WI38 (cell line): ENCODE results near the gene RASSF7.

Experiments
- H3K4me3 ChIP-seq: 2 replicates; pipeline ENCODE4 v1.5.1; 2011; ENCODE audit warnings: low read depth, mild to moderate bottlenecking, control low read depth, low read length
- CTCF ChIP-seq: IDR thresholded peaks from 2 replicates; pipeline ENCODE4 v1.5.1; 2012; ENCODE audit warnings: low read depth, mild to moderate bottlenecking, control low read depth, low read length

RASSF7 gene

DNA sequence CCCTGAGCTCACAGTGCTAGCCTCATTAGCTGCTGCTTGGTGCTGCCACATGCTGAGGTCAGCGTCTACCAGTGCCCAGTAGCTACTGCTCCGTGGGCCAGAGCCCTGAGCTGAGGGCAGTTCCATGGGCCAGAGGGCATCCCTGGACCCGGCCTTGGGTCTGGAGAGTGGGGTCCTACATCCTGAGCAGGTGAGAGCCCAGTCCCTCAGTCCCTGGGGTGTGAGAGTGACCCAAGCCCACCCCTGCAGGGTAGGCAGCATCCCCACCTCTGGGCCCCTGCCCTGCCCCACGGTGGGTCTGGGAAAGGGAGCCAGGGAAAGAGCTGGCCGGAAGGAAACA is 10.1 kb upstream of the RASSF7 start:
- H3K4me3 ChIP-seq: no peak overlapping the region
- TF ChIP-seq CTCF: no peak

DNA sequence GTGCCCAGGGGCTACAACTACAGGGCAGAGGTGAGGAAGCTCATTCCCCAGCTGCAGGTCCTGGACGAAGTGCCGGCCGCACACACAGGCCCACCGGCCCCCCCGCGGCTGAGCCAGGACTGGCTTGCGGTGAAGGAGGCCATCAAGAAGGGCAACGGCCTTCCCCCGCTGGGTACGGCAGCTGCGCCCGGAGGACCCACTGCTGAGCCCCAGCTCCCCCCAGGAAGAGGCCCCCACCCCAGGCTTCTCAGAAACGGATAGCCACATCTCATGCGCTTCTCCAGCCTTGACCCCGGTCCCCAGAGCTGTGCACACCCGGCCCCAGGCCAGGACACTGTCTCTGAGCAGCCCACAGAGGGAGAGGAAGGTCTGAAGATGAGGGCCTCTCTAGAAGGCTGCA is 9.6 kb upstream of the RASSF7 start:
- no peak for TF ChIP-seq CTCF

DNA sequence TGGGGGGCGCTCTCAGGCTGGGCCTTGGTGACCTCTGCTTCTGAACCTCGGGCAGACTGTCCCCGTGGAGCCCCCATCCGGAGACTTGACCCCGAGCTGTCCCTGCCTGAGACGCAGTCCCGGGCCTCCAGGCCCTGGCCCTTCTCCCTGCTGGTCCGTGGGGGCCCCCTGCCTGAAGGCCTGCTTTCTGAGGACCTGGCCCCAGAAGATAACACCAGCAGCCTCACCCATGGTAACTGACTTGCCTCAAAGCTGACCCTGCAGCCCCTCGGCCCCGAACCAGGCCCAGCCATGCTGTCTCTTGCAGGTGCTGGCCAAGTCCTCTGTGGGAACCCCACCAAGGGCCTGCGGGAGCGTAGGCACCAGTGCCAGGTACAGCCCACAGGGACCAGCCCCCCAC is 9.2 kb upstream of the RASSF7 start:
- no peak overlapping the region for H3K4me3 ChIP-seq
- no peak for TF ChIP-seq CTCF

More for the DNA sequence above, 9.6 kb upstream of the RASSF7 start:
- H3K4me3 ChIP-seq: no peak overlapping the region

DNA sequence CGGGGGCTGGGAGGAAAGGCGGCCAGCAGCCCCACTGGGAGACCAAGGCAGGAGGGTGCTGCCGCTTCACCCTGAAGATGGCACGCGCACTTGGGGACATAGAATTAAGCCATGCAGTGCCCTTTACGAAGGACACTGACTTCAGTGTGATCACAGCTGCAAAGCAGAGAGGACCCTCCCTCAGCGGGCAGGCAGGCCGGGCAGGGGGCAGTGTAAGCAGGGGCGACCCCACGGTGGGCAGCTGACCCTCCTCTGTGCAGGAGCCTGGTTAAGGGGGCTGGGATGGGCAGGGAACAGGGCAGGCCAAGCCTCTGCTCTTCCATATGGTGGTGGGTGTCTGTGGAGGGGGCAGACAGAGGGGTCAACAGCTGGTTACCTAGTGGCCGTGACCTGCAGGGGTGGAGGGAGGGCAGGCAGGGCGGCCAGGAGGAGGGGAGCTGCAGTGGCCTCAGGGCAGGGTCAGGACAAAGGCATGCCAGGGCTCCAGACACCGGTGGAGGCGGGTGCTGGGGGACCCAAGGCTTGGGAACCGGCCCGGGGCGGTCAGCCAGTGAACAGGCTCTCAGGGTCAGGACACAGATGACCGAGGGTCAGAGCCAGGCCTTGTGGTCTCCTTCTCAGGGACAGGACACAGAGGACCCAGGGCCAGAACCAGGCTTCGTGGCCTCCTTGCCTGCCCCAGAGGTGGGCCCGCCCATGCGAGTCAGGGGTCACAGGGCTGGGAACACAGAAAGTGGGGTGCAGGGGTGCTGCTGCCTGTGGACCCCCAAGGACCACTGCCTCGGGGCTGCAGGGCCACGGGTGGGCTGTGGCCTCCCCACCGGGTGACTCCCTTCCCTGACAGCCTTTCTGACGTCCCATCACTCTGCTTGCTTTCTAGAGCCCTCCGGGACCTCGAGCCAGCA is 7.4 kb upstream of the RASSF7 start:
- no peak for TF ChIP-seq CTCF
- H3K4me3 ChIP-seq: no peak overlapping the region

- no peak overlapping the region for H3K4me3 ChIP-seq
Observed at GRCh38 chr11:553988-554340, 6.8 kb upstream of the RASSF7 start.

GRCh38 chr11:554428-555226 is 6.1 kb upstream of the RASSF7 start:
- TF ChIP-seq CTCF: no peak
- H3K4me3 ChIP-seq: no peak overlapping the region

More at GRCh38 chr11:553988-554340, 6.8 kb upstream of the RASSF7 start:
- no peak for TF ChIP-seq CTCF

DNA sequence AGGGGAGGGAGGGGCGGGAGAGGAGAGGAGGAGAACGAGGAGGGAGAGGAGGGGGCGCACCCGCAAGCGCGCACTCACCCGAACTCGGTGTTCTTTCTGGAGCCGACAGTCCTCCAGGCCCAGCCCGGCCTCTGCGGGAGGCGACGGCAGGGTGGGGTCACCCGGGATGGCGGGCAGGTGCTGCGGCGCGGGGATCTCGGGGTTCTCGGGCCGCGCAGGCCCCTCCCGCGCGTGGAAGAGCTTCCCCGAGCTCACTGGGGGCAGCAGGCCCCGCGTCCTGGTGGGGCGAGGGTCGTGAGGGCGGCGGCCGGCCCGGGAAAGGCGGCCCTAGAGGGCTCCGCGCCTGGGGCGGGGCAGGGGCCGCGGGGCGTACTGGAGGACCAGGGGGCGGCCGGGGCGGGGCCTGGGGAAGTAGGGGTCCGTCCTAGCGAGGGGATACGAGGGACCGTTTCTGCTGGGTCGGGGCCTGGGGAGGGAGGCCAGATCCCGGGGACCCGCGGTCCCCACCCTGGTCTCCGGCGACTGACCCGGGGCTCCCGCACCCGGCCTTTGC is 5.5 kb upstream of the RASSF7 start:
- H3K4me3 ChIP-seq: no peak overlapping the region

More for the DNA sequence above, 5.5 kb upstream of the RASSF7 start:
- no peak for TF ChIP-seq CTCF
